Hepatocyte (in vitro differentiated cells): Measurements from ENCODE around the gene P4HTM.

Experiments
- CTCF ChIP-seq: fragments of 200-600 bp; sonication (generic); IDR thresholded peaks from 2 replicates; pipeline ENCODE4 v1.5.1; 2016; ENCODE audit warnings: antibody characterized with exemption, mild to moderate bottlenecking; ENCODE audit not compliant: poor library complexity
- EZH2phosphoT487 ChIP-seq: fragments of 200-600 bp; sonication (generic); IDR thresholded peaks from one replicate; pipeline ENCODE4 v1.6.1; 2018; ENCODE audit warnings: antibody characterized with exemption, mild to moderate bottlenecking, low read depth, moderate library complexity; ENCODE audit not compliant: unreplicated experiment, severe bottlenecking

- no peak for TF ChIP-seq EZH2phosphoT487
- TF ChIP-seq CTCF, result no peak
These were observed 44.6 kb upstream of the P4HTM start for GRCh38 chr3:48945432-48945831.
